ENCODE measurements around the gene STRN3. TPM values are rescaled to one million over a fixed set of nuclear protein-coding genes. Genes with fewer than 3 reads are reported as not detected.
"Not testable (repeated sequence)": the region's sequence is repeated elsewhere in the genome, so short reads cannot be mapped to it uniquely, and the experiment has no call there.

STRN3 gene
- total RNA-seq, 1 donor from 2014 or later = 42.7 TPM

- H3K27me3 Mint-ChIP-seq (ENCODE audit: unreplicated experiment) = no peaks in the 10 kb centered on the region
- H3K36me3 Mint-ChIP-seq (ENCODE audit: low read depth, unreplicated experiment) = peaks cover 3% of the 10 kb centered on the region
- H3K4me1 Mint-ChIP-seq (ENCODE audit: unreplicated experiment) = no peaks in the 10 kb centered on the region
- no peak overlapping the region for H3K27ac Mint-ChIP-seq (ENCODE audit: unreplicated experiment)
- no peak overlapping the region for H3K4me3 Mint-ChIP-seq (ENCODE audit: unreplicated experiment)
- no peak for DNase-seq (ENCODE audit: low spot score)
- no peak for TF ChIP-seq CTCF (IDR thresholded peaks at IDR 0.05; ENCODE audit: unreplicated experiment)
- no peaks in the 10 kb centered on the region for H3K9me3 Mint-ChIP-seq (ENCODE audit: unreplicated experiment)
Observed at GRCh38 chr14:30908826-30909225, 117.4 kb downstream of the STRN3 start.

DNA sequence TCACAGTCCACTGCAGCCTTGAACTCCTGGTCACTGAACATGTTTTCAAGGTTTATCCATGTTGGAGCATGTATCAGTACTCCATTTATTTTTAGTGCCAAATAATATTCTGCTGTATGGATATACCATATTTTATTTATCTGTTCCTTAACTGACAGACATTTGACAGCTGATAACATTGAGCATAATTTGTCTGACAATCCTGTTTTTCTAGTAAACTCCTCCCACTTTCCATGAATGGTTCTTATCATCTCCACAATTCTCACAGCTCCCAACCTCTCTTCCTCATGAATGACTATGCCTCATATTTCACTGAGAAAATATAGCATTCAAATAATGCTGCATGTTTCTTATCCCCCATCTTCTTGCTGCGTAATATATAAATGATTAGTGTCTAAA is 118.5 kb downstream of the STRN3 start:
- no peaks in the 10 kb centered on the region for H3K27me3 Mint-ChIP-seq (ENCODE audit: unreplicated experiment)
- DNase-seq (ENCODE audit: low spot score) = no peak
- no peak overlapping the region for H3K27ac Mint-ChIP-seq (ENCODE audit: unreplicated experiment)
- no peak for TF ChIP-seq CTCF (IDR thresholded peaks at IDR 0.05; ENCODE audit: unreplicated experiment)
- no peak overlapping the region for H3K4me3 Mint-ChIP-seq (ENCODE audit: unreplicated experiment)
- no peaks in the 10 kb centered on the region for H3K4me1 Mint-ChIP-seq (ENCODE audit: unreplicated experiment)
- peaks cover 3% of the 10 kb centered on the region for H3K36me3 Mint-ChIP-seq (ENCODE audit: low read depth, unreplicated experiment)
- no peaks in the 10 kb centered on the region for H3K9me3 Mint-ChIP-seq (ENCODE audit: unreplicated experiment)

GRCh38 chr14:30906752-30907658 is 119.2 kb downstream of the STRN3 start:
- Mint-ChIP-seq H3K4me1 (ENCODE audit: unreplicated experiment) (no peaks in the 10 kb centered on the region), H3K27ac (ENCODE audit: unreplicated experiment) (no peak overlapping the region), H3K9me3 (ENCODE audit: unreplicated experiment) (no peaks in the 10 kb centered on the region), H3K36me3 (ENCODE audit: low read depth, unreplicated experiment) (peaks cover 3% of the 10 kb centered on the region), H3K27me3 (ENCODE audit: unreplicated experiment) (no peaks in the 10 kb centered on the region), H3K4me3 (ENCODE audit: unreplicated experiment) (no peak overlapping the region)
- no peak for DNase-seq (ENCODE audit: low spot score)
- no peak for TF ChIP-seq CTCF (IDR thresholded peaks at IDR 0.05; ENCODE audit: unreplicated experiment)

- Mint-ChIP-seq H3K36me3 (ENCODE audit: low read depth, unreplicated experiment) (peaks cover 3% of the 10 kb centered on the region), H3K4me1 (ENCODE audit: unreplicated experiment) (no peaks in the 10 kb centered on the region), H3K9me3 (ENCODE audit: unreplicated experiment) (no peaks in the 10 kb centered on the region), H3K27me3 (ENCODE audit: unreplicated experiment) (peaks cover 3% of the 10 kb centered on the region), H3K27ac (ENCODE audit: unreplicated experiment) (no peak overlapping the region), H3K4me3 (ENCODE audit: unreplicated experiment) (no peak overlapping the region)
- TF ChIP-seq CTCF (IDR thresholded peaks at IDR 0.05; ENCODE audit: unreplicated experiment) = no peak
- DNase-seq (ENCODE audit: low spot score) = no peak
Observed at GRCh38 chr14:30903285-30904124, 122.7 kb downstream of the STRN3 start.

DNA sequence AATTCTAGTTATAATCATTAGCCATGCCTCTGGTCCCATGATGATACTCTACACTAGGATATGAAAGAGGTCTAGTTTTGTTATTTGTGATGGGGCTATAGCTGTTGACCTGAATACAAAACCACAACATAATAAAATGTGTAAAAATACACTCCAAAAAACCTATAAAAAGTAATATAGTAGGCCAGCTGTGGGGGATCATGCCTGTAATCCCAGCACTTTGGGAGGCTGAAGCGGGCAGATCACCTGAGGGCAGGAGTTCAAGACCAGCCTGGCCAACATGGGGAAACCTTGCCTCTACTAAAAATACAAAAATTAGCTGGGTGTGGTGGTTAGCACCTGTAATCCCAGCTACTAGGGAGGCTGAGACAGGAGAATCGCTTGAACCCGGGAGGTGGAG is 129.1 kb downstream of the STRN3 start:
- H3K27ac Mint-ChIP-seq (ENCODE audit: unreplicated experiment); H3K9me3 Mint-ChIP-seq (ENCODE audit: unreplicated experiment); DNase-seq (ENCODE audit: low spot score); H3K4me3 Mint-ChIP-seq (ENCODE audit: unreplicated experiment); H3K27me3 Mint-ChIP-seq (ENCODE audit: unreplicated experiment); H3K36me3 Mint-ChIP-seq (ENCODE audit: low read depth, unreplicated experiment); H3K4me1 Mint-ChIP-seq (ENCODE audit: unreplicated experiment): not testable (repeated sequence)
